ENCODE results near the gene TP53I13.

DNA sequence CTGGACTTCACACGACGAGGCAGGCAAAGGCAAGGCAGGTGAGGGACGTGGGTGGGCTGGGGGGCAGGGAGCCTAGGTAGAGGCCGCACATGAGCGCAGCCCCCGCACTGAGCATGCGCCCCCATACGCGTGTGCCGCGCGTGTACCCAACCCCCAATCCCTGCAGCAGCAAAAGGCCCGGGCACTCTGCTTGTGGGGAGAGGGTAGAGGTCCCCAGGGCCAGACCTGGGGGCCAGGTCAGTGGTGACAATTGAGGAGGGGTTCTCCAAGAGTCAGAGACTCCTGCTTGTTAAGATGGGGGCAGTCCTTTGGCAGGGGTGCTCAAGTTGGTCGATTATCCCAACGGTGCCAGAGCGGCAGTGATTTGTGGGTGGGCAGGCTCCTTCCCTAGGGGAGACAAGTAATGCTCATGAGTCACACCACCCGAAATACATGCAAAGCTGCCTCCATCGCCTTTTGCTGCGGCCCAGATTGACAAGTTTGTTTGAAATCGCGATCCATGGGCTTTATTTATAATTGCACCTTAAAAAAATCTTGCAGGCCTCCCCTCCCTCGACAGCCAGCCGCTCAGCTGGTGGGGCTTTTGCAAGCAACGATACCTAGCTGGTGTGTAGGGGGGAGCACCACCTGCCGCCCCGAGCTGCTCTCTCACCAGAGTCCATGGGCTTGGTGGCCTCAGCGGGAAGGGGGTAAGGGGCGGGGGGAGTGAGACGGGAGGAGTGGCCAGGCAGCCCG lies 22.1 kb downstream of the TP53I13 start:
- TF ChIP-seq EZH2 (IDR thresholded peaks at IDR 0.05) = no peak
- TF ChIP-seq, protein P1, sequence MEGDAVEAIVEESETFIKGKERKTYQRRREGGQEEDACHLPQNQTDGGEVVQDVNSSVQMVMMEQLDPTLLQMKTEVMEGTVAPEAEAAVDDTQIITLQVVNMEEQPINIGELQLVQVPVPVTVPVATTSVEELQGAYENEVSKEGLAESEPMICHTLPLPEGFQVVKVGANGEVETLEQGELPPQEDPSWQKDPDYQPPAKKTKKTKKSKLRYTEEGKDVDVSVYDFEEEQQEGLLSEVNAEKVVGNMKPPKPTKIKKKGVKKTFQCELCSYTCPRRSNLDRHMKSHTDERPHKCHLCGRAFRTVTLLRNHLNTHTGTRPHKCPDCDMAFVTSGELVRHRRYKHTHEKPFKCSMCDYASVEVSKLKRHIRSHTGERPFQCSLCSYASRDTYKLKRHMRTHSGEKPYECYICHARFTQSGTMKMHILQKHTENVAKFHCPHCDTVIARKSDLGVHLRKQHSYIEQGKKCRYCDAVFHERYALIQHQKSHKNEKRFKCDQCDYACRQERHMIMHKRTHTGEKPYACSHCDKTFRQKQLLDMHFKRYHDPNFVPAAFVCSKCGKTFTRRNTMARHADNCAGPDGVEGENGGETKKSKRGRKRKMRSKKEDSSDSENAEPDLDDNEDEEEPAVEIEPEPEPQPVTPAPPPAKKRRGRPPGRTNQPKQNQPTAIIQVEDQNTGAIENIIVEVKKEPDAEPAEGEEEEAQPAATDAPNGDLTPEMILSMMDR (IDR thresholded peaks at IDR 0.05 in 2 of 3, conservative IDR thresholded peaks at IDR 0.05 in 1 of 3; ENCODE audit: borderline replicate concordance in 1 of 3, insufficient read depth in 1 of 3, low read depth in 2 of 3, low read length in 2 of 3) = no peak
- TF ChIP-seq POLR2A (IDR thresholded peaks at IDR 0.05; ENCODE audit: borderline replicate concordance, extremely low read depth, insufficient read depth, insufficient read length) = no peak
- TF ChIP-seq EZH2phosphoT487 (IDR thresholded peaks at IDR 0.05; ENCODE audit: borderline replicate concordance) = no peak
- TF ChIP-seq ZNF274 (IDR thresholded peaks at IDR 0.05; ENCODE audit: low read depth, low read length) = no peak
- TF ChIP-seq, protein P2, sequence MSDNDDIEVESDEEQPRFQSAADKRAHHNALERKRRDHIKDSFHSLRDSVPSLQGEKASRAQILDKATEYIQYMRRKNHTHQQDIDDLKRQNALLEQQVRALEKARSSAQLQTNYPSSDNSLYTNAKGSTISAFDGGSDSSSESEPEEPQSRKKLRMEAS (IDR thresholded peaks at IDR 0.05) = peak; percentile 76

Measured in HCT116 (cell line).